SIG-M5 treated with dmso at 0.1 percent for 504 hours (cell line): ENCODE measurements around the gene MUC16.
"Not testable (repeated sequence)": the region's sequence is repeated elsewhere in the genome, so short reads cannot be mapped to it uniquely, and the experiment has no call there.

Experiments
- DNase-seq: peaks from one replicate; lab custom pipeline; 2025; ENCODE audit not compliant: unreplicated experiment; lab: John Stamatoyannopoulos, UW

The MUC16 gene

GRCh38 chr19:9009935-9010651, at the start of gene MUC16:
MUC16 (minus strand) TSS chr19:9010409.
- no peak for DNase-seq

- DNase-seq = no peak
Measured at GRCh38 chr19:9058905-9059667, 48.9 kb upstream of the MUC16 start.

GRCh38 chr19:9057505-9058258, 47.5 kb upstream of the MUC16 start:
- DNase-seq = no peak

- not testable (repeated sequence) for DNase-seq
Measured at GRCh38 chr19:9056131-9056530, 45.9 kb upstream of the MUC16 start.

- DNase-seq = peak; percentile 4
Measured at GRCh38 chr19:9054765-9055164, 44.6 kb upstream of the MUC16 start.

- no peak for DNase-seq
Measured at GRCh38 chr19:9054207-9054606, 44.0 kb upstream of the MUC16 start.

GRCh38 chr19:9053674-9054073, 43.5 kb upstream of the MUC16 start:
- DNase-seq = not testable (repeated sequence)

GRCh38 chr19:9052894-9053293, 42.7 kb upstream of the MUC16 start:
- DNase-seq = no peak

- DNase-seq = no peak
Measured at GRCh38 chr19:9046694-9047093, 36.5 kb upstream of the MUC16 start.

GRCh38 chr19:9044449-9044848, 34.2 kb upstream of the MUC16 start:
- no peak for DNase-seq

- no peak for DNase-seq
Measured at GRCh38 chr19:9043524-9043923, 33.3 kb upstream of the MUC16 start.

GRCh38 chr19:9041023-9041422, 30.8 kb upstream of the MUC16 start:
- DNase-seq = no peak

GRCh38 chr19:9040131-9040530, 29.9 kb upstream of the MUC16 start:
- no peak for DNase-seq

GRCh38 chr19:9039728-9040127, 29.5 kb upstream of the MUC16 start:
- DNase-seq = no peak

- DNase-seq = no peak
Measured at GRCh38 chr19:9037400-9038062, 27.3 kb upstream of the MUC16 start.

GRCh38 chr19:9032136-9032631, 22.0 kb upstream of the MUC16 start:
- peak; percentile 6 for DNase-seq

- peak; percentile 3 for DNase-seq
Measured at GRCh38 chr19:9018163-9018875, 8.1 kb upstream of the MUC16 start.

- DNase-seq = no peak
Measured at GRCh38 chr19:9014803-9015202, 4.6 kb upstream of the MUC16 start.

- DNase-seq = no peak
Measured at GRCh38 chr19:9013988-9014387, 3.8 kb upstream of the MUC16 start.

- DNase-seq = no peak
Measured at GRCh38 chr19:9011875-9012274, 1.7 kb upstream of the MUC16 start.
